ENCODE data around the gene SUV39H1. TPM values are rescaled to one million over a fixed set of nuclear protein-coding genes. Genes with fewer than 3 reads are reported as not detected.
"Not testable (repeated sequence)": the region's sequence is repeated elsewhere in the genome, so short reads cannot be mapped to it uniquely, and the experiment has no call there.

The SUV39H1 gene
- total RNA-seq, 2 experiments from 2014 or later, result 30.3 to 33.2 TPM

GRCh38 chrX:48676893-48677270 lies 19.7 kb upstream of the SUV39H1 start:
- CTCF ChIA-PET, result interaction anchor here (1.0 kb wide), 1 partner anchor 45 kb away, joined by 3 read pairs; no protein-coding TSS in a partner anchor
- Mint-ChIP-seq H3K27me3 (no peaks in the 10 kb centered on the region), H3K9me3 (no peaks in the 10 kb centered on the region), H3K4me1 (peaks cover 34% of the 10 kb centered on the region), H3K4me3 (peak overlapping the region; percentile 90), H3K27ac (peak overlapping the region; percentile 84), H3K36me3 (ENCODE audit: low read depth) (peaks cover 2% of the 10 kb centered on the region)
- no peak for DNase-seq
- POLR2A ChIA-PET, result interaction anchor here (1.0 to 5.2 kb wide), 7 partner anchors 20 to 282 kb away, joined by 3 to 32 read pairs (median 5); partner anchors contain the start of genes HDAC6 and SUV39H1

- peaks cover 2% of the 10 kb centered on the region for H3K36me3 Mint-ChIP-seq (ENCODE audit: low read depth)
- H3K9me3 Mint-ChIP-seq, result no peaks in the 10 kb centered on the region
- no peak for DNase-seq
- H3K27ac Mint-ChIP-seq, result peak overlapping the region; percentile 84
- ChIA-PET POLR2A (interaction anchor here (1.1 to 5.2 kb wide), 3 partner anchors 19 to 61 kb away, joined by 3 to 32 read pairs (median 14); partner anchors contain the start of gene SUV39H1), CTCF (no interaction called here)
- H3K4me1 Mint-ChIP-seq, result peaks cover 37% of the 10 kb centered on the region
- peak overlapping the region; percentile 90 for H3K4me3 Mint-ChIP-seq
- no peaks in the 10 kb centered on the region for H3K27me3 Mint-ChIP-seq
Measured at GRCh38 chrX:48677516-48677915, 19.0 kb upstream of the SUV39H1 start.

GRCh38 chrX:48680467-48680866 lies 16.1 kb upstream of the SUV39H1 start:
- CTCF ChIA-PET, H3K27me3 Mint-ChIP-seq, H3K4me3 Mint-ChIP-seq, H3K9me3 Mint-ChIP-seq: not testable (repeated sequence)
- peaks cover 60% of the 10 kb centered on the region for H3K4me1 Mint-ChIP-seq
- H3K36me3 Mint-ChIP-seq (ENCODE audit: low read depth), result peaks cover 23% of the 10 kb centered on the region
- H3K27ac Mint-ChIP-seq, result peak overlapping the region; percentile 21
- POLR2A ChIA-PET, result interaction anchor here (5.2 kb wide), 1 partner anchor 16 kb away, joined by 32 read pairs; the partner anchor contains the start of gene SUV39H1
- DNase-seq, result peak; percentile 38

- H3K4me1 Mint-ChIP-seq, result peaks cover 64% of the 10 kb centered on the region
- DNase-seq, H3K27ac Mint-ChIP-seq, POLR2A ChIA-PET, H3K27me3 Mint-ChIP-seq, CTCF ChIA-PET, H3K9me3 Mint-ChIP-seq, H3K4me3 Mint-ChIP-seq: not testable (repeated sequence)
- peaks cover 26% of the 10 kb centered on the region for H3K36me3 Mint-ChIP-seq (ENCODE audit: low read depth)
Measured at GRCh38 chrX:48680925-48681324, 15.6 kb upstream of the SUV39H1 start.

DNA sequence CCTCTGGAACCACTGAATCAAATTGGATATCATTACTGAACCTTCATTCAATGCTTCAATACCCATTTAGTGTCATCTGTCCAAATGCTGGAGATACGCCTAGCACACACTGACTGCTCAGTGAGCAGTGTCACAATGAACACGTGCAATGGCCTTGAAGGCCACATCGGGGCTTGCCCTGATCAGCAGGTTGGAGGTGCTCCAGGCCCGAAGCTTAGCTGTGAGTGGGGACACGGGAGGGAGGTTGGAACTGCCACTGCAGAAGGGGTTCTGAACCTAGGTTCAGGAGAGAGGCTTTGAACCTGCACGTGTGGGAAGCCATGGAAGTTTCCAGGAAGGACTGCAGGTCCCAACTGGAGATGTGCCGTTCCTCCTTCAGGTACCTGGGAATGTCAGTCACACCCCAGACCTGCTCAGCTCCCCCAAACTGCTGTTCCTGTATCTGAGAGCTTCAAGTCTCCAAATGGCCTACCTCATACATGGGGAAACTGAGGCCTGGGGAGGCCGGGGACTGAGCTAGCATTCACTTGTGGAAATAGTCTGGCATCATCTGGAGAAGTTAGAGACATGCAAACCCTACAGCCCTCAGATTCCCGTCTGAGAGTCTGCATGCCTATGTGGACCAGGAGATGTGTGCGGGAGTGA lies 14.9 kb upstream of the SUV39H1 start:
- Mint-ChIP-seq H3K27ac (peak overlapping the region; percentile 26), H3K4me3 (no peak overlapping the region), H3K4me1 (peaks cover 72% of the 10 kb centered on the region), H3K27me3 (no peaks in the 10 kb centered on the region), H3K9me3 (no peaks in the 10 kb centered on the region), H3K36me3 (ENCODE audit: low read depth) (peaks cover 33% of the 10 kb centered on the region)
- ChIA-PET CTCF (no interaction called here), POLR2A (no interaction called here)
- no peak for DNase-seq

DNA sequence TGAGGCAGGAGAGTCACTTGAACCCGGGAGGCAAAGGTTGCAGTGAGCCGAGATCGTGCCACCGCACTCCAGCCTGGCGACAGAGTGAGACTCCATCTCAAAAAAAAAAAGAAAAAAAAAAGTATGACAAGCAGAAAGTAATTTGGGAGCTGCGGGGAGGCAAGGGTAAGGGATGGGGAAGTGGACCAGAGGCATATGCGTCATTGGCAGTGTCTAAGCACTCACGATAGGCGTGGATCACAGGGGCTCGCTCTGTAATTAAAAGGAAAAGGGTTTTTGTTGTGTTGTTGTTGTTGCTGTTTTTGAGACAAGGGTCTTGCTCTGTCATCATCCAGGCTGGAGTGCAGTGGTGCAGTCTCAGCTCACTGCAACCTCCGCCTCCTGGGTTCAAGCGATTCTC lies 13.7 kb upstream of the SUV39H1 start:
- H3K4me3 Mint-ChIP-seq, H3K9me3 Mint-ChIP-seq, H3K27me3 Mint-ChIP-seq, DNase-seq: not testable (repeated sequence)
- H3K27ac Mint-ChIP-seq, result peak overlapping the region; percentile 85
- ChIA-PET POLR2A (interaction anchor here (0.8 to 3.5 kb wide), 11 partner anchors 8 to 255 kb away, joined by 3 to 62 read pairs (median 8); partner anchors contain the start of genes HDAC6, PQBP1, RBM3 and SUV39H1), CTCF (interaction anchor here (1.2 to 1.6 kb wide), 2 partner anchors 34 to 143 kb away, joined by 3 to 4 read pairs; no protein-coding TSS in a partner anchor)
- H3K36me3 Mint-ChIP-seq (ENCODE audit: low read depth), result peaks cover 42% of the 10 kb centered on the region
- H3K4me1 Mint-ChIP-seq, result peaks cover 73% of the 10 kb centered on the region

DNA sequence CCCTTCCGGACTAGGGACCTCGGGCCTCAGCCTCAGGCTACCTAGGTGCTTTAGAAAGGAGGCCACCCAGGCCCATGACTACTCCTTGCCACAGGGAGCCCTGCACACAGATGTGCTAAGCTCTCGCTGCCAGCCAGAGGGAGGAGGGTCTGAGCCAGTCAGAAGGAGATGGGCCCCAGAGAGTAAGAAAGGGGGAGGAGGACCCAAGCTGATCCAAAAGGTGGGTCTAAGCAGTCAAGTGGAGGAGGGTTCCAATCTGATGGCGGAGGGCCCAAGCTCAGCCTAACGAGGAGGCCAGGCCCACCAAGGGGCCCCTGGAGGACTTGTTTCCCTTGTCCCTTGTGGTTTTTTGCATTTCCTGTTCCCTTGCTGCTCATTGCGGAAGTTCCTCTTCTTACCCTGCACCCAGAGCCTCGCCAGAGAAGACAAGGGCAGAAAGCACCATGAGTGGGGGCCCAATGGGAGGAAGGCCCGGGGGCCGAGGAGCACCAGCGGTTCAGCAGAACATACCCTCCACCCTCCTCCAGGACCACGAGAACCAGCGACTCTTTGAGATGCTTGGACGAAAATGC lies 13.0 kb upstream of the SUV39H1 start, which contains the start of gene WAS:
TSS of gene WAS (plus strand) at position 389 of the 572 bp plus-strand sequence. CDS start at position 444, 55 bp downstream.
- no peaks in the 10 kb centered on the region for H3K9me3 Mint-ChIP-seq
- ChIA-PET POLR2A (interaction anchor here (0.8 to 3.5 kb wide), 13 partner anchors 9 to 254 kb away, joined by 3 to 62 read pairs (median 6); partner anchors contain the start of genes HDAC6, PQBP1, RBM3 and SUV39H1), CTCF (interaction anchor here (1.2 to 1.6 kb wide), 2 partner anchors 35 to 142 kb away, joined by 3 to 4 read pairs; no protein-coding TSS in a partner anchor)
- peak within 1 kb of the TSS; percentile 90 for H3K4me3 Mint-ChIP-seq
- peaks cover 69% of the 10 kb centered on the region for H3K4me1 Mint-ChIP-seq
- peaks cover 48% of the 10 kb centered on the region for H3K36me3 Mint-ChIP-seq (ENCODE audit: low read depth)
- peak within 1 kb of the TSS; percentile 85 for H3K27ac Mint-ChIP-seq
- no peaks in the 10 kb centered on the region for H3K27me3 Mint-ChIP-seq
- DNase-seq, result peak; percentile 64

DNA sequence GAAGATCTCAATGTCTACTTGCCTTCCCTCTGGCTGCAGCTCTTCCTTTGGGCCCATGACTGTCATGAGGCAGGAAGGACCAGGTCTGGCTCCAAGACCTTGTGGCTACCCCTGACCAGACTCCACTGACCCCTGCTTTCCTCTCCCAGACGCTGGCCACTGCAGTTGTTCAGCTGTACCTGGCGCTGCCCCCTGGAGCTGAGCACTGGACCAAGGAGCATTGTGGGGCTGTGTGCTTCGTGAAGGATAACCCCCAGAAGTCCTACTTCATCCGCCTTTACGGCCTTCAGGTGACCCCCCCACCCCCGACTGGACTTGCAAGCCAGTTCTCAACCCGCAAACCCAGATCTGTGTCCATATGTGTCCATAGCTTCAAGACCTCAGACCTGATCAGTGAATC lies 12.4 kb upstream of the SUV39H1 start:
- Mint-ChIP-seq H3K4me1 (peaks cover 68% of the 10 kb centered on the region), H3K27me3 (no peaks in the 10 kb centered on the region)
- CTCF ChIA-PET, result interaction anchor here (1.2 to 1.6 kb wide), 2 partner anchors 36 to 141 kb away, joined by 3 to 4 read pairs; no protein-coding TSS in a partner anchor

DNA sequence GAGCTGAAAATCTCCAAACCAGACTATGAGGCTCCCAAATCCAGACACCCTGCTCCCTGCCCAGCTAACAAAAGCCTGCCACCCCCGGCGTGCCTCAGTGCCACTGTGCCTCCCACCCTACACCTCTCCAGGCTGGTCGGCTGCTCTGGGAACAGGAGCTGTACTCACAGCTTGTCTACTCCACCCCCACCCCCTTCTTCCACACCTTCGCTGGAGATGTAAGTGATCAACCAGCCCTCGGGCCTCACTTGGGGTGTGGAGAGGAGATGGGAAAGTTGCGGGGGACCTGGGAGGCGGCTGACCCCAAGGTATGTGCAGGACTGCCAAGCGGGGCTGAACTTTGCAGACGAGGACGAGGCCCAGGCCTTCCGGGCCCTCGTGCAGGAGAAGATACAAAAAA lies 11.1 kb upstream of the SUV39H1 start:
- DNase-seq, result no peak
- ChIA-PET CTCF (no interaction called here), POLR2A (interaction anchor here (1.0 to 3.5 kb wide), 3 partner anchors 11 to 28 kb away, joined by 3 to 62 read pairs (median 3); partner anchors contain the start of gene SUV39H1)
- peaks cover 60% of the 10 kb centered on the region for H3K4me1 Mint-ChIP-seq
- H3K27me3 Mint-ChIP-seq, result no peaks in the 10 kb centered on the region
- no peaks in the 10 kb centered on the region for H3K9me3 Mint-ChIP-seq
- H3K4me3 Mint-ChIP-seq, result peak overlapping the region; percentile 90
- peaks cover 54% of the 10 kb centered on the region for H3K36me3 Mint-ChIP-seq (ENCODE audit: low read depth)
- peak overlapping the region; percentile 85 for H3K27ac Mint-ChIP-seq

More for the DNA sequence above, 12.4 kb upstream of the SUV39H1 start:
- Mint-ChIP-seq H3K4me3 (peak overlapping the region; percentile 90), H3K9me3 (no peaks in the 10 kb centered on the region), H3K36me3 (ENCODE audit: low read depth) (peaks cover 50% of the 10 kb centered on the region), H3K27ac (peak overlapping the region; percentile 85)
- no peak for DNase-seq
- POLR2A ChIA-PET, result interaction anchor here (0.8 to 3.5 kb wide), 12 partner anchors 9 to 214 kb away, joined by 3 to 62 read pairs (median 7); partner anchors contain the start of genes HDAC6, PQBP1, RBM3 and SUV39H1

DNA sequence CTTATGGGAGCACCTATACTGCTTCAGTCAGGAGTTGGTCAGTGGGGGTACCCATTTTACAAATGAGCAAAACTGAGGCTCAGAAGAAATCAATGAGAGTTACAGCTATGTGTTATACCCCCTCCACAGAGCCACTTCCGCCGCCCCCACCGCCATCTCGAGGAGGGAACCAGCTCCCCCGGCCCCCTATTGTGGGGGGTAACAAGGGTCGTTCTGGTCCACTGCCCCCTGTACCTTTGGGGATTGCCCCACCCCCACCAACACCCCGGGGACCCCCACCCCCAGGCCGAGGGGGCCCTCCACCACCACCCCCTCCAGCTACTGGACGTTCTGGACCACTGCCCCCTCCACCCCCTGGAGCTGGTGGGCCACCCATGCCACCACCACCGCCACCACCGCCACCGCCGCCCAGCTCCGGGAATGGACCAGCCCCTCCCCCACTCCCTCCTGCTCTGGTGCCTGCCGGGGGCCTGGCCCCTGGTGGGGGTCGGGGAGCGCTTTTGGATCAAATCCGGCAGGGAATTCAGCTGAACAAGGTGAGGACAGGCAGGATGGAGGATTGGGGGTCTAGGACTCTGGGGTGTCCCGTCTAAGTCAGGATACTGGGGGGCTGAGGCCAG lies 7.9 kb upstream of the SUV39H1 start:
- no peak overlapping the region for H3K27ac Mint-ChIP-seq
- H3K36me3 Mint-ChIP-seq (ENCODE audit: low read depth), result peaks cover 64% of the 10 kb centered on the region
- POLR2A ChIA-PET, result no interaction called here
- H3K9me3 Mint-ChIP-seq, result no peaks in the 10 kb centered on the region
- CTCF ChIA-PET, result no interaction called here
- H3K4me1 Mint-ChIP-seq, result peaks cover 39% of the 10 kb centered on the region
- no peak overlapping the region for H3K4me3 Mint-ChIP-seq
- H3K27me3 Mint-ChIP-seq, result no peaks in the 10 kb centered on the region
- DNase-seq, result no peak

- H3K27ac Mint-ChIP-seq, result no peak overlapping the region
- CTCF ChIA-PET, result no interaction called here
- peaks cover 37% of the 10 kb centered on the region for H3K4me1 Mint-ChIP-seq
- no peak overlapping the region for H3K4me3 Mint-ChIP-seq
- POLR2A ChIA-PET, result no interaction called here
- H3K27me3 Mint-ChIP-seq, result no peaks in the 10 kb centered on the region
- no peaks in the 10 kb centered on the region for H3K9me3 Mint-ChIP-seq
- DNase-seq, result no peak
- H3K36me3 Mint-ChIP-seq (ENCODE audit: low read depth), result peaks cover 57% of the 10 kb centered on the region
Measured at GRCh38 chrX:48689208-48689920, 7.2 kb upstream of the SUV39H1 start.

- H3K27ac Mint-ChIP-seq, POLR2A ChIA-PET, H3K9me3 Mint-ChIP-seq, H3K4me3 Mint-ChIP-seq, CTCF ChIA-PET, DNase-seq, H3K27me3 Mint-ChIP-seq: not testable (repeated sequence)
- peaks cover 35% of the 10 kb centered on the region for H3K36me3 Mint-ChIP-seq (ENCODE audit: low read depth)
- peaks cover 30% of the 10 kb centered on the region for H3K4me1 Mint-ChIP-seq
Measured at GRCh38 chrX:48691746-48692145, 4.8 kb upstream of the SUV39H1 start.
